Measurements from ENCODE around the gene VWA8. TPM values are rescaled to one million over a fixed set of nuclear protein-coding genes. Genes with fewer than 3 reads are reported as not detected.

The VWA8 gene
- total RNA-seq, 1 donor from 2014 or later = 12.2 TPM

DNA sequence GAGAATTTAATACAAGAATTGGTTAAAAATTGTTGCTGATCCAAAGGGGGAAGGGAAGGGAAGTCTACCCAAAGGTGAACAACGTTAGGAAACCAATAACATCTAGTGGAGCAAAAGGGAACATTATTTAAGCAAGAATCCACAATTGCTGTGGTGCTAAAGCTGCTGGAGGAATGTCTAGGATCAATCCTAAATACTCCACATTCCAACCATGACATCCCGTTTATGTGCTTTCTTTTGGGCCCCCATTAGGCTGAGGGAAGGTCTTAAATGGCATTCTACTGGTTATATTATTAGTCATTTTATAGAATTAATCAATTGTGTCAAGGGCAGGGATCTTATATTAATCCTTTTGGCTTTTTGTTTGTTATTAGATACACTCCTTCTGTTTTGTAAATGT, 39.9 kb upstream of the VWA8 start:
- H3K4me1 Mint-ChIP-seq (ENCODE audit: low read depth) = peaks cover 8% of the 10 kb centered on the region
- no peak for DNase-seq (ENCODE audit: low spot score)
- TF ChIP-seq, protein P1, sequence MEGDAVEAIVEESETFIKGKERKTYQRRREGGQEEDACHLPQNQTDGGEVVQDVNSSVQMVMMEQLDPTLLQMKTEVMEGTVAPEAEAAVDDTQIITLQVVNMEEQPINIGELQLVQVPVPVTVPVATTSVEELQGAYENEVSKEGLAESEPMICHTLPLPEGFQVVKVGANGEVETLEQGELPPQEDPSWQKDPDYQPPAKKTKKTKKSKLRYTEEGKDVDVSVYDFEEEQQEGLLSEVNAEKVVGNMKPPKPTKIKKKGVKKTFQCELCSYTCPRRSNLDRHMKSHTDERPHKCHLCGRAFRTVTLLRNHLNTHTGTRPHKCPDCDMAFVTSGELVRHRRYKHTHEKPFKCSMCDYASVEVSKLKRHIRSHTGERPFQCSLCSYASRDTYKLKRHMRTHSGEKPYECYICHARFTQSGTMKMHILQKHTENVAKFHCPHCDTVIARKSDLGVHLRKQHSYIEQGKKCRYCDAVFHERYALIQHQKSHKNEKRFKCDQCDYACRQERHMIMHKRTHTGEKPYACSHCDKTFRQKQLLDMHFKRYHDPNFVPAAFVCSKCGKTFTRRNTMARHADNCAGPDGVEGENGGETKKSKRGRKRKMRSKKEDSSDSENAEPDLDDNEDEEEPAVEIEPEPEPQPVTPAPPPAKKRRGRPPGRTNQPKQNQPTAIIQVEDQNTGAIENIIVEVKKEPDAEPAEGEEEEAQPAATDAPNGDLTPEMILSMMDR (IDR thresholded peaks at IDR 0.05) = no peak
- H3K27me3 Mint-ChIP-seq (ENCODE audit: low read depth) = no peaks in the 10 kb centered on the region
- no peak overlapping the region for H3K4me3 Mint-ChIP-seq (ENCODE audit: unreplicated experiment)
- no peaks in the 10 kb centered on the region for H3K9me3 Mint-ChIP-seq (ENCODE audit: low read depth)
- no peaks in the 10 kb centered on the region for H3K36me3 Mint-ChIP-seq (ENCODE audit: low read depth)
- no peak overlapping the region for H3K27ac Mint-ChIP-seq (ENCODE audit: unreplicated experiment)

DNA sequence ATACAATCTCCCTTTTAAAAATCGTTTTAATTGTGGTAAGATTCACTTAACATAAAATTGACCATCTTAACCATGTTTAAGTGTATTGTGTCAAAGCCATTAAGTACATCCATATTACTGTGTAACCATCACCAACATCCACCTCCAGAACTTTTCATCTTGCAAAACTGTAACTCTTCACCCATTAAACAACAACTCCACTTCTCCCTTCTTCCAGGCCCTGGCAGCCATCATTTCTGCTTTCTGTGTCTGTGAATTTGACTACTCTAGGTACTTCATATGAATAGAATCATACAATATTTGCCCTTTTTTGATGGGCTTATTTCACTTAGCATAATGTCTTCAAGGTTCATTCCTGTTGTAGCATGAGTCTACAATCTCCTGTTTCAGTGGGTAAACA, 36.5 kb upstream of the VWA8 start:
- TF ChIP-seq, protein P1 (IDR thresholded peaks at IDR 0.05) = no peak
- Mint-ChIP-seq H3K4me1 (ENCODE audit: low read depth) (peaks cover 9% of the 10 kb centered on the region), H3K36me3 (ENCODE audit: low read depth) (no peaks in the 10 kb centered on the region), H3K4me3 (ENCODE audit: unreplicated experiment) (no peak overlapping the region), H3K27ac (ENCODE audit: unreplicated experiment) (no peak overlapping the region), H3K27me3 (ENCODE audit: low read depth) (no peaks in the 10 kb centered on the region), H3K9me3 (ENCODE audit: low read depth) (no peaks in the 10 kb centered on the region)
- no peak for DNase-seq (ENCODE audit: low spot score)

DNA sequence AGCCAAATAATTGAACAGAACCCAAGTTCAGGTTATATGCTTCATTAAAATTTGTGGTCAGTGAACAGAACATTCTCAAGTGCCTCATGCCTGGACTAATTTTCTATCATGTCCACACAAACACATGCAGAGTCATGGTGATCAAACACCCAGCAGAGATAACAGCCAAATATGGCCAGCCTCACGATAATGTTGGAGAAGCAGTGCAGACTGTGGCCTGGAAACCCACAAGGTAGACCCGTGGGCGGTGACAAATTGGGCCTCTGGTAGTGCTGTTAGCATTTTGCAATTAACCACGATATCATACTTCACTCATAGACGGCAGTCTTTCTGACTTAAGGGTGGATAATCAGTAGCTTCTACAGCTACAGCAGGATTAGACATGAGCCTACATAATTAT, 35.0 kb upstream of the VWA8 start:
- Mint-ChIP-seq H3K4me3 (ENCODE audit: unreplicated experiment) (no peak overlapping the region), H3K36me3 (ENCODE audit: low read depth) (no peaks in the 10 kb centered on the region), H3K27me3 (ENCODE audit: low read depth) (no peaks in the 10 kb centered on the region), H3K9me3 (ENCODE audit: low read depth) (no peaks in the 10 kb centered on the region), H3K27ac (ENCODE audit: unreplicated experiment) (no peak overlapping the region), H3K4me1 (ENCODE audit: low read depth) (peaks cover 3% of the 10 kb centered on the region)
- no peak for DNase-seq (ENCODE audit: low spot score)
- TF ChIP-seq, protein P1 (IDR thresholded peaks at IDR 0.05) = no peak

DNA sequence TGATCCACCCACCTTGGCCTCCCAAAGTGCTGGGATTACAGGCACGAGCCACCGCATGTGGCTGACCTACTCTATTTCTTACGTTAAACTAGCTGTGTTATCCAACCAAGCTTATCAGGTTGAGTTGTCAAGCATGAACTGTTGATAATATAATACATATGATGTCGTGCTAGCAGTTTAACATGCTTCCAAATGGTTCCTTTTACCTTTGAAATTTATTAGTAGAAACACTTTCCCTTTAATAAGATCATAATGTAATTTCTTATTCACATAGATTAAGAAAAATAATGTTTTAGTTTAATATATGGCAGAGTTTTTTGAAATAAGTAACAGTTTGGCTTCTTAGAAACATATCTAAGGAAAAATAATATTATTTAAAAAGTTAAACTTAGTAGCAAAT, 34.4 kb upstream of the VWA8 start:
- Mint-ChIP-seq H3K4me3 (ENCODE audit: unreplicated experiment) (no peak overlapping the region), H3K27me3 (ENCODE audit: low read depth) (no peaks in the 10 kb centered on the region), H3K4me1 (ENCODE audit: low read depth) (peaks cover 3% of the 10 kb centered on the region), H3K9me3 (ENCODE audit: low read depth) (no peaks in the 10 kb centered on the region), H3K36me3 (ENCODE audit: low read depth) (no peaks in the 10 kb centered on the region), H3K27ac (ENCODE audit: unreplicated experiment) (no peak overlapping the region)
- TF ChIP-seq, protein P1 (IDR thresholded peaks at IDR 0.05) = no peak
- DNase-seq (ENCODE audit: low spot score) = no peak

DNA sequence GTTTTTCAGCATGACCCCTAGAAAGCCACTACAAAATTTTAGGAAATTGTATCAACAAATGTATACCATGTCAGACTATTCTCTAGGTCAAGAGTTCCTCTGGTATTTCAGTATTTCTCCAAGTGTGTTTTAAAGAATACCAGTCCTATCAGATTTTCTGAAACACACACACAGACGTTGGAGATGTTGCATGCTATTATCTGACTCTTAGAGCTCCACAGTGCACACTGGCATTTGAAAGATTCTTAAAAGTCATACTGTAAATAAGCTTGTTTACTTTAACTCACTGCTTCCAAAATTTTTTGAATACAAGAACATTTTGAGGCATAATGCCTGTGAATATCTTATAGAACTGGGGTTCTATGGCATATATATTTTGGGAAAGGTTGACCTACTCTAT, 33.8 kb upstream of the VWA8 start:
- TF ChIP-seq, protein P1 (IDR thresholded peaks at IDR 0.05) = no peak
- H3K36me3 Mint-ChIP-seq (ENCODE audit: low read depth) = no peaks in the 10 kb centered on the region
- H3K4me1 Mint-ChIP-seq (ENCODE audit: low read depth) = peaks cover 3% of the 10 kb centered on the region
- H3K9me3 Mint-ChIP-seq (ENCODE audit: low read depth) = no peaks in the 10 kb centered on the region
- no peaks in the 10 kb centered on the region for H3K27me3 Mint-ChIP-seq (ENCODE audit: low read depth)
- H3K27ac Mint-ChIP-seq (ENCODE audit: unreplicated experiment) = no peak overlapping the region
- no peak for DNase-seq (ENCODE audit: low spot score)
- no peak overlapping the region for H3K4me3 Mint-ChIP-seq (ENCODE audit: unreplicated experiment)
